ENCODE measurements around the gene NECTIN2. TPM values are rescaled to one million over a fixed set of nuclear protein-coding genes. Genes with fewer than 3 reads are reported as not detected.
A peak's percentile ranks its signal among the peaks of the same experiment; 100 is the strongest.

The NECTIN2 gene
- total and polyA plus RNA-seq, 8 donors: 66.9 to 145 (median 81.7) TPM

GRCh38 chr19:44903602-44904425 lies 57.7 kb downstream of the NECTIN2 start:
- Histone ChIP-seq H3K27ac (no peak overlapping the region), H3K27me3 (peaks cover 4 to 28% of the 10 kb centered on the region in 2 donors), H3K4me3 (no peak overlapping the region), H3K9me3 (no peaks in the 10 kb centered on the region), H3K36me3 (peaks cover 0 to 45% of the 10 kb centered on the region in 2 donors), H3K4me1 (peaks cover 0 to 20% of the 10 kb centered on the region in 2 donors)
- intact Hi-C loops (cut with DNase I): loop anchor here in 1 of 2 donors (5.0 kb wide), 1 partner anchor 48 kb away; no protein-coding TSS in a partner anchor
- peak; percentile 98 to 100 for TF ChIP-seq CTCF (IDR thresholded peaks at IDR 0.05)
- peak; percentile 81 for ATAC-seq
- peak; percentile 68 to 95 (median 74) for DNase-seq

GRCh38 chr19:44904426-44904994 lies 58.4 kb downstream of the NECTIN2 start:
- intact Hi-C loops (cut with DNase I): loop anchor here in 1 of 2 donors (5.0 kb wide), 1 partner anchor 48 kb away; no protein-coding TSS in a partner anchor
- peaks cover 0 to 20% of the 10 kb centered on the region in 2 donors for H3K4me1 ChIP-seq
- H3K4me3 ChIP-seq: no peak overlapping the region
- no peaks in the 10 kb centered on the region for H3K9me3 ChIP-seq
- H3K27ac ChIP-seq: no peak overlapping the region
- no peak for TF ChIP-seq CTCF (IDR thresholded peaks at IDR 0.05)
- ATAC-seq (no peak), DNase-seq (no peak)
- H3K36me3 ChIP-seq: peaks cover 0 to 39% of the 10 kb centered on the region in 2 donors
- peaks cover 4 to 28% of the 10 kb centered on the region in 2 donors for H3K27me3 ChIP-seq

- H3K27ac ChIP-seq: peak within 1 kb of the TSS in 1 of 2 donors; percentile 13
- H3K4me1 ChIP-seq: peaks cover 0 to 20% of the 10 kb centered on the region in 2 donors
- ATAC-seq: peak; percentile 51
- peak within 1 kb of the TSS; percentile 17 to 33 for H3K4me3 ChIP-seq
- H3K9me3 ChIP-seq: no peaks in the 10 kb centered on the region
- peak in 2 of 4 donors; percentile 26 to 62 for DNase-seq
- intact Hi-C loops (cut with DNase I): no loop called here
- peaks cover 0 to 28% of the 10 kb centered on the region in 2 donors for H3K36me3 ChIP-seq
- no peak for TF ChIP-seq CTCF (IDR thresholded peaks at IDR 0.05)
- peaks cover 4 to 28% of the 10 kb centered on the region in 2 donors for H3K27me3 ChIP-seq
These were observed 59.5 kb downstream of the NECTIN2 start, which contains the start of gene APOE for GRCh38 chr19:44905437-44906160. Gene APOE, plus strand, starts transcription at chr19:44905796. Its CDS starts 829 bp downstream, at chr19:44906625.

- Histone ChIP-seq H3K9me3 (no peaks in the 10 kb centered on the region), H3K4me1 (peaks cover 7 to 31% of the 10 kb centered on the region in 2 donors), H3K27me3 (peaks cover 4 to 31% of the 10 kb centered on the region in 2 donors), H3K36me3 (peaks cover 0 to 8% of the 10 kb centered on the region in 2 donors), H3K27ac (no peak overlapping the region), H3K4me3 (no peak overlapping the region)
- ATAC-seq (no peak), DNase-seq (no peak)
- TF ChIP-seq CTCF (IDR thresholded peaks at IDR 0.05): no peak
- intact Hi-C loops (cut with DNase I): no loop called here
These were observed 61.5 kb downstream of the NECTIN2 start for GRCh38 chr19:44907613-44908012.
